ENCODE data around the gene RAMACL. TPM values are rescaled to one million over a fixed set of nuclear protein-coding genes. Genes with fewer than 3 reads are reported as not detected.

The RAMACL gene
- total RNA-seq, 1 experiment from 2014 or later = 0.28 TPM

GRCh38 chr6:166570929-166571713 lies 15.4 kb downstream of the RAMACL start:
- H4K8ac ChIP-seq (replicated peaks; ENCODE audit: insufficient read length, low read depth, low read length) = no peak overlapping the region
- Mint-ChIP-seq H3K36me3 (ENCODE audit: insufficient read depth in 1 of 3, low read depth in 3 of 3) (peaks cover 3 to 11% (median 8%) of the 10 kb centered on the region in 3 experiments), H3K9me3 (peaks cover 2 to 8% of the 10 kb centered on the region in 2 experiments; a peak in 4 of 5 replicates), H3K4me1 (peaks cover 28 to 30% of the 10 kb centered on the region in 2 experiments), H3K27me3 (ENCODE audit: low read depth) (no peaks in the 10 kb centered on the region), H3K4me3 (no peak overlapping the region), H3K27ac (peak overlapping the region in 2 of 3 experiments; percentile 3 to 26; a peak in 2 of 7 replicates)
- no peak overlapping the region for H2AFZ ChIP-seq (ENCODE audit: low read length)
- H2BK120ac ChIP-seq (ENCODE audit: low read depth, low read length, poor library complexity, severe bottlenecking) = no peak overlapping the region
- peak; percentile 3 for DNase-seq
- no peak overlapping the region for H3T11ph ChIP-seq (ENCODE audit: low read length)
- H2BK20ac ChIP-seq (ENCODE audit: low read depth, low read length, poor library complexity, severe bottlenecking) = no peak overlapping the region
- TF ChIP-seq CTCF (conservative IDR thresholded peaks at IDR 0.05) = no peak
- no peak overlapping the region for H3K23ac ChIP-seq (ENCODE audit: insufficient read length, low read depth, low read length)
- no peak overlapping the region for H3K4me2 ChIP-seq (ENCODE audit: insufficient read depth, insufficient read length, low read length)
- H3K27me3 ChIP-seq (ENCODE audit: insufficient read depth, low read length) = no peaks in the 10 kb centered on the region
- H3K9ac ChIP-seq (ENCODE audit: extremely low read depth, insufficient read length, low read length) = no peak overlapping the region
- no CpG with 5 or more reads among the region's 22 CpGs for WGBS (ENCODE audit: extremely low coverage, insufficient read length, low lambda C conversion rate)
- no peak overlapping the region for H2BK12ac ChIP-seq (ENCODE audit: insufficient read length, low read depth, low read length)
- H2BK5ac ChIP-seq (ENCODE audit: insufficient read length, low read length) = no peak overlapping the region
- no peak overlapping the region for H4K91ac ChIP-seq (ENCODE audit: insufficient read length, low read depth, low read length)
- H3K14ac ChIP-seq (ENCODE audit: insufficient read depth, low read length) = no peak overlapping the region
- no peak overlapping the region for H2BK15ac ChIP-seq (ENCODE audit: low read depth, low read length)
- H3K23me2 ChIP-seq (ENCODE audit: insufficient read length, low read depth, low read length, poor library complexity, severe bottlenecking) = no peaks in the 10 kb centered on the region
- H3K4me1 ChIP-seq (ENCODE audit: insufficient read depth, low read length) = peaks cover 10% of the 10 kb centered on the region; the same call in 1 of the 2 replicates
- no peak overlapping the region for H3K4ac ChIP-seq (ENCODE audit: low read depth, low read length)
- H2AK5ac ChIP-seq (ENCODE audit: insufficient read length, low read length) = no peak overlapping the region
- H3K79me2 ChIP-seq (ENCODE audit: insufficient read depth, low read length) = no peaks in the 10 kb centered on the region; the same call in 1 of the 2 replicates
- no peaks in the 10 kb centered on the region for H3K79me1 ChIP-seq (ENCODE audit: insufficient read depth, low read depth, low read length, poor library complexity, severe bottlenecking)
- H3K18ac ChIP-seq (ENCODE audit: insufficient read length, low read depth, low read length) = no peak overlapping the region
- no peak overlapping the region for H3K27ac ChIP-seq (ENCODE audit: insufficient read length, low read depth, low read length)
- H4K5ac ChIP-seq (ENCODE audit: insufficient read length, low read depth, low read length) = no peak overlapping the region
- no peaks in the 10 kb centered on the region for H4K20me1 ChIP-seq (ENCODE audit: control insufficient read depth, insufficient read depth, insufficient read length)
- no peaks in the 10 kb centered on the region for H3K9me3 ChIP-seq (ENCODE audit: control insufficient read depth, low read depth, low read length)
- H3K56ac ChIP-seq (ENCODE audit: insufficient read length, low read depth, low read length) = no peak overlapping the region

Measured in H9 (cell line).